GM23248 (cell line): Measurements from ENCODE around the gene CACNA1D.

ENCODE experiments used
- EZH2 ChIP-seq: fragments of 200-600 bp; sonication (generic); IDR thresholded peaks from 2 replicates; pipeline ENCODE4 v1.6.1; 2018; ENCODE audit warnings: antibody characterized with exemption, mild to moderate bottlenecking; ENCODE audit not compliant: insufficient read depth, poor library complexity, severe bottlenecking
- EZH2phosphoT487 ChIP-seq: fragments of 200-600 bp; sonication (generic); IDR thresholded peaks from 2 replicates; pipeline ENCODE4 v1.6.1; 2018; ENCODE audit warnings: antibody characterized with exemption, moderate library complexity, mild to moderate bottlenecking, low read depth; ENCODE audit not compliant: insufficient read depth

DNA sequence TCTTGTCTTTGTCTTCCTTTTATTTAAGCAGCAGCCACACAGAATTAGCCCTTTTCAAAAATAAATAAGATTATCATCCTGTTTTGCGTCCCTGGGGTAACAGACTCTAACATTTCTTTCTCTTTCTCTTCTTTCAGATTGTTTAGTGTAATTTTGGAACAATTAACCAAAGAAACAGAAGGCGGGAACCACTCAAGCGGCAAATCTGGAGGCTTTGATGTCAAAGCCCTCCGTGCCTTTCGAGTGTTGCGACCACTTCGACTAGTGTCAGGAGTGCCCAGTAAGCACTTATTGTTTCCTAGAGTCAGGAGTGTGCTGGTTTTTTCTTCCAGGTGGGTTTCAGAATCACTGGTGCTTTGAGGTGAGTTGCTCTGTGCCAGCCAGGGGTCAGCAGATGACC, 165.6 kb downstream of the CACNA1D start:
- no peak for TF ChIP-seq EZH2
- TF ChIP-seq EZH2phosphoT487 = no peak
